ENCODE results near the gene CNTF. TPM values are rescaled to one million over a fixed set of nuclear protein-coding genes. Genes with fewer than 3 reads are reported as not detected.
"Not testable (repeated sequence)": the region's sequence is repeated elsewhere in the genome, so short reads cannot be mapped to it uniquely, and the experiment has no call there.

The CNTF gene
- total RNA-seq (2014; rRNA removed; shearing (Covaris generic)): 1.8 and 1.9 TPM in 2 replicates
- 0.24 and 0.26 TPM in 2 replicates for polyA plus RNA-seq (2016; fragmentation: Nextera tagmentation; extraction: Ambion mirVana)
- long read RNA-seq: 0 reads

DNA sequence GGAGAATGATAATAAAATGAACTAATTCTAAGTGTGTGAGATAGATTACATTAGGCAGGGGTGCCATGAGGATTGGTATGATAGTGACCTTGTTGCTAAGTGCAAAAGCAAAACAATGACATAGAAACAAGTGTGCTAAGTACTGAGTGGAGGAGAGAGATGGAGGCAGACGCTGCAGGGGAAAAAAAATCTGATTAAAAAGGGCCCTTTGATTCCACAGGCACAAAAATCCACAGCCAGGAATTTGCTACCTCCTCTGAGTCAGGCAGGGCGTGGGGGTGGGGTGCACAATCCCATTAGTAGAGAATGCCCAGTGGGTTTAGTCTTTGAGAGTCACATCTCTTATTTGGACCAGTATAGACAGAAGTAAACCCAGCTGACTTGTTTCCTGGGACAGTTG, at the start of gene CNTF:
TSS of gene CNTF (plus strand) at position 322 of the 400 bp plus-strand sequence. CDS start 88 bp downstream, outside the sequence.
- Histone ChIP-seq H3K79me2 (replicated peaks; ENCODE audit: insufficient read depth) (no peaks in the 10 kb centered on the region; the same call in 1 of the 2 replicates), H3K36me3 (ENCODE audit: insufficient read depth) (peaks cover 35% of the 10 kb centered on the region), H3K27ac (ENCODE audit: low read depth) (no peak within 1 kb of the TSS), H3K4me1 (ENCODE audit: insufficient read depth) (peaks cover 7% of the 10 kb centered on the region; the same call in 1 of the 2 replicates), H4K20me1 (replicated peaks; ENCODE audit: insufficient read depth) (peaks cover 15% of the 10 kb centered on the region), H3F3A (replicated peaks; ENCODE audit: low read depth) (no peaks in the 10 kb centered on the region), H3K27me3 (ENCODE audit: insufficient read depth) (no peaks in the 10 kb centered on the region), H2AFZ (no peak within 1 kb of the TSS), H3K4me2 (no peak within 1 kb of the TSS), H3K4me3 (no peak within 1 kb of the TSS), H3K9me2 (ENCODE audit: insufficient read depth) (no peaks in the 10 kb centered on the region)
- no peaks in the 10 kb centered on the region for H3K9me3 Mint-ChIP-seq
- peaks cover 10% of the 10 kb centered on the region; the same call in 2 of the 3 replicates for H3K4me1 Mint-ChIP-seq
- no peak within 1 kb of the TSS for H3K27ac Mint-ChIP-seq
- TF ChIP-seq, protein P1, sequence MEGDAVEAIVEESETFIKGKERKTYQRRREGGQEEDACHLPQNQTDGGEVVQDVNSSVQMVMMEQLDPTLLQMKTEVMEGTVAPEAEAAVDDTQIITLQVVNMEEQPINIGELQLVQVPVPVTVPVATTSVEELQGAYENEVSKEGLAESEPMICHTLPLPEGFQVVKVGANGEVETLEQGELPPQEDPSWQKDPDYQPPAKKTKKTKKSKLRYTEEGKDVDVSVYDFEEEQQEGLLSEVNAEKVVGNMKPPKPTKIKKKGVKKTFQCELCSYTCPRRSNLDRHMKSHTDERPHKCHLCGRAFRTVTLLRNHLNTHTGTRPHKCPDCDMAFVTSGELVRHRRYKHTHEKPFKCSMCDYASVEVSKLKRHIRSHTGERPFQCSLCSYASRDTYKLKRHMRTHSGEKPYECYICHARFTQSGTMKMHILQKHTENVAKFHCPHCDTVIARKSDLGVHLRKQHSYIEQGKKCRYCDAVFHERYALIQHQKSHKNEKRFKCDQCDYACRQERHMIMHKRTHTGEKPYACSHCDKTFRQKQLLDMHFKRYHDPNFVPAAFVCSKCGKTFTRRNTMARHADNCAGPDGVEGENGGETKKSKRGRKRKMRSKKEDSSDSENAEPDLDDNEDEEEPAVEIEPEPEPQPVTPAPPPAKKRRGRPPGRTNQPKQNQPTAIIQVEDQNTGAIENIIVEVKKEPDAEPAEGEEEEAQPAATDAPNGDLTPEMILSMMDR (conservative IDR thresholded peaks at IDR 0.05; ENCODE audit: low read depth in 2 of 2): no peak
- TF ChIP-seq NANOG (IDR thresholded peaks at IDR 0.05; ENCODE audit: borderline replicate concordance): no peak
- no peak for TF ChIP-seq ZNF462 (CRISPR knock-in tag; IDR thresholded peaks at IDR 0.05)
- TF ChIP-seq ZNF331 (CRISPR knock-in tag; IDR thresholded peaks at IDR 0.05; ENCODE audit: low read depth): no peak
- TF ChIP-seq EZH2 (IDR thresholded peaks at IDR 0.05; ENCODE audit: low read depth, unreplicated experiment): no peak
- TF ChIP-seq REST (IDR thresholded peaks at IDR 0.05; ENCODE audit: unreplicated experiment): no peak
- TF ChIP-seq ETS1 (IDR thresholded peaks at IDR 0.05): no peak
- no peak for TF ChIP-seq EZH2phosphoT487 (IDR thresholded peaks at IDR 0.05; ENCODE audit: unreplicated experiment)
- TF ChIP-seq CREB1 (CRISPR knock-in tag; IDR thresholded peaks at IDR 0.05; ENCODE audit: low read depth): no peak
- ATAC-seq (no peak), DNase-seq (ENCODE audit: low spot score) (no peak)
- no peak within 1 kb of the TSS for H3K4me3 Mint-ChIP-seq
- peaks cover 56% of the 10 kb centered on the region for H3K36me3 Mint-ChIP-seq (ENCODE audit: low read depth)
- H3K27me3 Mint-ChIP-seq (ENCODE audit: insufficient read depth, low read depth, poor library complexity): no peaks in the 10 kb centered on the region

GRCh38 chr11:58572906-58573305, 49.6 kb upstream of the CNTF start:
- not testable (repeated sequence) for H3K27ac Mint-ChIP-seq; H3K27me3 ChIP-seq (ENCODE audit: insufficient read depth); DNase-seq (ENCODE audit: low spot score); H4K20me1 ChIP-seq (replicated peaks; ENCODE audit: insufficient read depth); H3K27me3 Mint-ChIP-seq (ENCODE audit: insufficient read depth, low read depth, poor library complexity); H3K4me1 ChIP-seq (ENCODE audit: insufficient read depth); H3K36me3 Mint-ChIP-seq (ENCODE audit: low read depth); H3K4me3 Mint-ChIP-seq; H3K9me2 ChIP-seq (ENCODE audit: insufficient read depth); ATAC-seq; H3F3A ChIP-seq (replicated peaks; ENCODE audit: low read depth); H3K36me3 ChIP-seq (ENCODE audit: insufficient read depth); H3K4me2 ChIP-seq; H3K79me2 ChIP-seq (replicated peaks; ENCODE audit: insufficient read depth); H3K9me3 Mint-ChIP-seq; H2AFZ ChIP-seq; H3K27ac ChIP-seq (ENCODE audit: low read depth); H3K4me3 ChIP-seq; H3K4me1 Mint-ChIP-seq

All from GM23338 (cell line).